H1 (cell line): ENCODE measurements around the gene PSMA2.

ENCODE experiments used
- POLR2A ChIP-seq, 2 experiments: IDR thresholded peaks; 1 replicate in 1 of 2; 2 replicates in 1 of 2; pipeline ENCODE4 v1.6.1; 2011; ENCODE audit warnings: low read depth in 2 of 2, low read length in 2 of 2, mild to moderate bottlenecking in 2 of 2; ENCODE audit errors: control extremely low read depth in 1 of 2
- ZNF274 ChIP-seq: IDR thresholded peaks from 2 replicates; pipeline ENCODE4 v1.7.0; 2012; ENCODE audit warnings: low read length, borderline replicate concordance; ENCODE audit errors: extremely low read depth
- TF ChIP-seq, protein P1 (sequence below), 3 experiments: IDR thresholded peaks; 1 replicate in 2 of 3; 2 replicates in 1 of 3; pipeline versions ENCODE4 v1.5.1 to v1.6.1; 2011; ENCODE audit warnings: low read length in 3 of 3, mild to moderate bottlenecking in 3 of 3, inconsistent platforms in 2 of 3, low read depth in 1 of 3, moderate library complexity in 1 of 3; ENCODE audit not compliant: insufficient read depth in 1 of 3; ENCODE audit errors: control extremely low read depth in 1 of 3
- TF ChIP-seq, protein P2 (sequence below): fragments of 300-600 bp; sonication (generic); IDR thresholded peaks from 2 replicates; pipeline ENCODE4 v1.7.1; 2012; ENCODE audit warnings: low read length, moderate library complexity, mild to moderate bottlenecking, inconsistent platforms; ENCODE audit not compliant: insufficient replicate concordance

DNA sequence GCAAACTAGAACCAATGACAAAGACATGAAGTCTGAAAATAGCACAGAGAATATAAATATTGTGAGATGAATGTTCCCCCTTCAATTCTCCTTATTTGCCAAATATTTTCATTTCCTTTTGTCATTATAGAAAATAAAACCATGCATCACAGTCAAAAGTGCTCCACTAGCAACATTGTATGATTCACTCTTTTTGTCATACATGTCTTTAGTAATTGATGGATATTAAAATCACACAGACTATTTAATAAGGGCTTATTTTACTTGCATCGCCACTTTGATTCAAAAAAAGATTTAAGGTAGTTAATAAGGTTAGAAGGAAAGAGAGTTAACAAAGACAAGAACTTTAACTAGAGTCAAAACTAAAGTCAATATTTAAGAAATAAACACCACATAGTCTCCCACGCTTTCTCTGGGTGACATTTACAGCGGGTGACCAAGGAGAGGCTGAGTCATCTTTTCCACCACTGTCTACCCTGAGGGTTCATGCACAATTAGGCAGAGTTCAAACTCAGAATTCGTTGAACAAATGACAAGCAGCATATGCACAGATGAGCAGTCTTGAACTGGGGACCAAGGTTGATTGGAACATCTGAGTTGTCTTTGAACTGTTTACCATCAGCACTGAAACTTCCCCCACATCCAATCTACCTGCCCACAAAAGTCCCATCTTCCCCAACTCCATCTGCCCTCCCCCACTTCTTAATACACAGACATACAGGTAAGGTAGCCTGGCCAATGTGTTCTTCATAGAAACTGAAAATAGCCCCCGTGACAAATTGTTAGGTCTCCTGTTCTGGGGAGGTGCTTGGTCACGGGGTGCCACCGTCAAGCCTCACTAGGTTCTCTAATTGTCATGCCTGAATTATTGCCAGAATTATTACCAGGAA, 62.6 kb downstream of the PSMA2 start:
- TF ChIP-seq, protein P1, sequence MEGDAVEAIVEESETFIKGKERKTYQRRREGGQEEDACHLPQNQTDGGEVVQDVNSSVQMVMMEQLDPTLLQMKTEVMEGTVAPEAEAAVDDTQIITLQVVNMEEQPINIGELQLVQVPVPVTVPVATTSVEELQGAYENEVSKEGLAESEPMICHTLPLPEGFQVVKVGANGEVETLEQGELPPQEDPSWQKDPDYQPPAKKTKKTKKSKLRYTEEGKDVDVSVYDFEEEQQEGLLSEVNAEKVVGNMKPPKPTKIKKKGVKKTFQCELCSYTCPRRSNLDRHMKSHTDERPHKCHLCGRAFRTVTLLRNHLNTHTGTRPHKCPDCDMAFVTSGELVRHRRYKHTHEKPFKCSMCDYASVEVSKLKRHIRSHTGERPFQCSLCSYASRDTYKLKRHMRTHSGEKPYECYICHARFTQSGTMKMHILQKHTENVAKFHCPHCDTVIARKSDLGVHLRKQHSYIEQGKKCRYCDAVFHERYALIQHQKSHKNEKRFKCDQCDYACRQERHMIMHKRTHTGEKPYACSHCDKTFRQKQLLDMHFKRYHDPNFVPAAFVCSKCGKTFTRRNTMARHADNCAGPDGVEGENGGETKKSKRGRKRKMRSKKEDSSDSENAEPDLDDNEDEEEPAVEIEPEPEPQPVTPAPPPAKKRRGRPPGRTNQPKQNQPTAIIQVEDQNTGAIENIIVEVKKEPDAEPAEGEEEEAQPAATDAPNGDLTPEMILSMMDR (IDR thresholded peaks at IDR 0.05; ENCODE audit: control extremely low read depth in 1 of 3, insufficient read depth in 1 of 3, low read depth in 1 of 3, low read length in 3 of 3), result no peak
- TF ChIP-seq, protein P2, sequence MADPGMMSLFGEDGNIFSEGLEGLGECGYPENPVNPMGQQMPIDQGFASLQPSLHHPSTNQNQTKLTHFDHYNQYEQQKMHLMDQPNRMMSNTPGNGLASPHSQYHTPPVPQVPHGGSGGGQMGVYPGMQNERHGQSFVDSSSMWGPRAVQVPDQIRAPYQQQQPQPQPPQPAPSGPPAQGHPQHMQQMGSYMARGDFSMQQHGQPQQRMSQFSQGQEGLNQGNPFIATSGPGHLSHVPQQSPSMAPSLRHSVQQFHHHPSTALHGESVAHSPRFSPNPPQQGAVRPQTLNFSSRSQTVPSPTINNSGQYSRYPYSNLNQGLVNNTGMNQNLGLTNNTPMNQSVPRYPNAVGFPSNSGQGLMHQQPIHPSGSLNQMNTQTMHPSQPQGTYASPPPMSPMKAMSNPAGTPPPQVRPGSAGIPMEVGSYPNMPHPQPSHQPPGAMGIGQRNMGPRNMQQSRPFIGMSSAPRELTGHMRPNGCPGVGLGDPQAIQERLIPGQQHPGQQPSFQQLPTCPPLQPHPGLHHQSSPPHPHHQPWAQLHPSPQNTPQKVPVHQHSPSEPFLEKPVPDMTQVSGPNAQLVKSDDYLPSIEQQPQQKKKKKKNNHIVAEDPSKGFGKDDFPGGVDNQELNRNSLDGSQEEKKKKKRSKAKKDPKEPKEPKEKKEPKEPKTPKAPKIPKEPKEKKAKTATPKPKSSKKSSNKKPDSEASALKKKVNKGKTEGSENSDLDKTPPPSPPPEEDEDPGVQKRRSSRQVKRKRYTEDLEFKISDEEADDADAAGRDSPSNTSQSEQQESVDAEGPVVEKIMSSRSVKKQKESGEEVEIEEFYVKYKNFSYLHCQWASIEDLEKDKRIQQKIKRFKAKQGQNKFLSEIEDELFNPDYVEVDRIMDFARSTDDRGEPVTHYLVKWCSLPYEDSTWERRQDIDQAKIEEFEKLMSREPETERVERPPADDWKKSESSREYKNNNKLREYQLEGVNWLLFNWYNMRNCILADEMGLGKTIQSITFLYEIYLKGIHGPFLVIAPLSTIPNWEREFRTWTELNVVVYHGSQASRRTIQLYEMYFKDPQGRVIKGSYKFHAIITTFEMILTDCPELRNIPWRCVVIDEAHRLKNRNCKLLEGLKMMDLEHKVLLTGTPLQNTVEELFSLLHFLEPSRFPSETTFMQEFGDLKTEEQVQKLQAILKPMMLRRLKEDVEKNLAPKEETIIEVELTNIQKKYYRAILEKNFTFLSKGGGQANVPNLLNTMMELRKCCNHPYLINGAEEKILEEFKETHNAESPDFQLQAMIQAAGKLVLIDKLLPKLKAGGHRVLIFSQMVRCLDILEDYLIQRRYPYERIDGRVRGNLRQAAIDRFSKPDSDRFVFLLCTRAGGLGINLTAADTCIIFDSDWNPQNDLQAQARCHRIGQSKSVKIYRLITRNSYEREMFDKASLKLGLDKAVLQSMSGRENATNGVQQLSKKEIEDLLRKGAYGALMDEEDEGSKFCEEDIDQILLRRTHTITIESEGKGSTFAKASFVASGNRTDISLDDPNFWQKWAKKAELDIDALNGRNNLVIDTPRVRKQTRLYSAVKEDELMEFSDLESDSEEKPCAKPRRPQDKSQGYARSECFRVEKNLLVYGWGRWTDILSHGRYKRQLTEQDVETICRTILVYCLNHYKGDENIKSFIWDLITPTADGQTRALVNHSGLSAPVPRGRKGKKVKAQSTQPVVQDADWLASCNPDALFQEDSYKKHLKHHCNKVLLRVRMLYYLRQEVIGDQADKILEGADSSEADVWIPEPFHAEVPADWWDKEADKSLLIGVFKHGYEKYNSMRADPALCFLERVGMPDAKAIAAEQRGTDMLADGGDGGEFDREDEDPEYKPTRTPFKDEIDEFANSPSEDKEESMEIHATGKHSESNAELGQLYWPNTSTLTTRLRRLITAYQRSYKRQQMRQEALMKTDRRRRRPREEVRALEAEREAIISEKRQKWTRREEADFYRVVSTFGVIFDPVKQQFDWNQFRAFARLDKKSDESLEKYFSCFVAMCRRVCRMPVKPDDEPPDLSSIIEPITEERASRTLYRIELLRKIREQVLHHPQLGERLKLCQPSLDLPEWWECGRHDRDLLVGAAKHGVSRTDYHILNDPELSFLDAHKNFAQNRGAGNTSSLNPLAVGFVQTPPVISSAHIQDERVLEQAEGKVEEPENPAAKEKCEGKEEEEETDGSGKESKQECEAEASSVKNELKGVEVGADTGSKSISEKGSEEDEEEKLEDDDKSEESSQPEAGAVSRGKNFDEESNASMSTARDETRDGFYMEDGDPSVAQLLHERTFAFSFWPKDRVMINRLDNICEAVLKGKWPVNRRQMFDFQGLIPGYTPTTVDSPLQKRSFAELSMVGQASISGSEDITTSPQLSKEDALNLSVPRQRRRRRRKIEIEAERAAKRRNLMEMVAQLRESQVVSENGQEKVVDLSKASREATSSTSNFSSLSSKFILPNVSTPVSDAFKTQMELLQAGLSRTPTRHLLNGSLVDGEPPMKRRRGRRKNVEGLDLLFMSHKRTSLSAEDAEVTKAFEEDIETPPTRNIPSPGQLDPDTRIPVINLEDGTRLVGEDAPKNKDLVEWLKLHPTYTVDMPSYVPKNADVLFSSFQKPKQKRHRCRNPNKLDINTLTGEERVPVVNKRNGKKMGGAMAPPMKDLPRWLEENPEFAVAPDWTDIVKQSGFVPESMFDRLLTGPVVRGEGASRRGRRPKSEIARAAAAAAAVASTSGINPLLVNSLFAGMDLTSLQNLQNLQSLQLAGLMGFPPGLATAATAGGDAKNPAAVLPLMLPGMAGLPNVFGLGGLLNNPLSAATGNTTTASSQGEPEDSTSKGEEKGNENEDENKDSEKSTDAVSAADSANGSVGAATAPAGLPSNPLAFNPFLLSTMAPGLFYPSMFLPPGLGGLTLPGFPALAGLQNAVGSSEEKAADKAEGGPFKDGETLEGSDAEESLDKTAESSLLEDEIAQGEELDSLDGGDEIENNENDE, result no peak
- no peak for TF ChIP-seq POLR2A (IDR thresholded peaks at IDR 0.05; ENCODE audit: control extremely low read depth in 1 of 2, low read depth in 2 of 2, low read length in 2 of 2)
- TF ChIP-seq ZNF274, result no peak
